ENCODE data around the gene TSHZ3. TPM values are rescaled to one million over a fixed set of nuclear protein-coding genes. Genes with fewer than 3 reads are reported as not detected.

TSHZ3 gene
- total and polyA plus RNA-seq, 9 of the 15 experiments (the other 6 are each of a cell fraction or from before 2014, with no cell fraction given) = 0.03 to 0.13 (median 0.05) TPM; not detected in 5

DNA sequence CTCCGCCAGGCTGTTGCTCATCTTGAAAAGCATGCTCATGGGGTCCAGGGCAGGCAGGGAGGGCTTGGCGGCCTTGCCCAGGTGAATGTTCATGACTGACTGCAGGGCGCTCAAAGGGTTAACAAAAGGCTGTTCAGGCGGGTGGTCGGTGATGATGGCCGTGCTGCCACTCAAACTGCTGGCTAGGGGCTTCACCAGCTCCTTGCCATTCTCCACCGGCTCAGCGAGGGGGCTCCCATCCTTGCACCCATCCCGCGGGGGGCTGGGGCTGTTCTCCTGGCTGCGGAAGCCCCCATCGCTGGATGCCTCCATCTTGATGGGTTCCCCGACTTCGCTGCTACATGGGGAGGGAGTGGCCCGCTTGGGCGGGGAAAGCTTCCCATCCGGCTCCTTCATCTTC lies 71.7 kb downstream of the TSHZ3 start:
- in situ Hi-C loops (cut with MboI) = no loop called here

More for the DNA sequence above, 71.7 kb downstream of the TSHZ3 start:
- H3K4me3 ChIP-seq = no peak overlapping the region
- ChIA-PET CTCF (ENCODE audit: low intra/inter-chr PET ratio) (no interaction called here), POLR2A (interaction anchor here (0.6 to 0.9 kb wide), 2 partner anchors 9 to 1427 kb away, joined by 3 read pairs; no protein-coding TSS in a partner anchor)
- H3K36me3 ChIP-seq (ENCODE audit: control insufficient read depth, insufficient read depth, low read length) = no peaks in the 10 kb centered on the region
- no peaks in the 10 kb centered on the region for H3K9me3 ChIP-seq (replicated peaks; ENCODE audit: control insufficient read depth, insufficient read depth, low read depth, low read length)
- H3K9ac ChIP-seq (ENCODE audit: insufficient read depth in 1 of 2, low read depth in 2 of 2, low read length in 2 of 2) = no peak overlapping the region
- BruUV-seq (replicated peaks) = no TSS peak
- FAIRE-seq = no peak
- no peak for ATAC-seq
- no peaks in the 10 kb centered on the region for H3K9me1 ChIP-seq (ENCODE audit: control insufficient read depth, insufficient read depth, low read length)
- H3K27me3 ChIP-seq (ENCODE audit: control insufficient read depth in 2 of 2, insufficient read depth in 2 of 2, low read length in 2 of 2) = peaks cover 36 to 61% of the 10 kb centered on the region in 2 experiments
- no peaks in the 10 kb centered on the region for H3K4me1 ChIP-seq (replicated peaks in 1 of 2; ENCODE audit: control insufficient read depth in 2 of 2, insufficient read depth in 2 of 2, low read length in 2 of 2)
- no peaks in the 10 kb centered on the region for H3K79me2 ChIP-seq (ENCODE audit: control insufficient read depth, insufficient read depth, low read length)
- TF ChIP-seq EP300 (IDR thresholded peaks at IDR 0.05; ENCODE audit: low read length) (no peak), CCAR2 (IDR thresholded peaks at IDR 0.05; ENCODE audit: low read depth, low read length) (no peak), ZNF197 (CRISPR knock-in tag; IDR thresholded peaks at IDR 0.05; ENCODE audit: low read depth) (no peak), CHD2 (IDR thresholded peaks at IDR 0.05; ENCODE audit: low read depth, low read length) (no peak), HNRNPL (IDR thresholded peaks at IDR 0.05; ENCODE audit: low read depth, low read length) (no peak), MAFF (IDR thresholded peaks at IDR 0.05; ENCODE audit: low read length) (no peak), ERF (CRISPR knock-in tag; IDR thresholded peaks at IDR 0.05) (no peak), ILK (tag; IDR thresholded peaks at IDR 0.05; ENCODE audit: borderline replicate concordance, low read depth) (no peak), CBFA2T3 (IDR thresholded peaks at IDR 0.05) (no peak), FUS (optimal IDR thresholded peaks at IDR 0.05; ENCODE audit: low read depth, low read length) (no peak), ZNF384 (IDR thresholded peaks at IDR 0.05; ENCODE audit: low read depth, low read length) (no peak), IRF9 (tag; IDR thresholded peaks at IDR 0.05) (no peak), NR2C1 (IDR thresholded peaks at IDR 0.05) (no peak), NR2C1 (tag; IDR thresholded peaks at IDR 0.05) (no peak), TRIM24 (IDR thresholded peaks at IDR 0.05) (no peak), ZNF551 (CRISPR knock-in tag; IDR thresholded peaks at IDR 0.05) (no peak)
- TF ChIP-seq, protein P1, sequence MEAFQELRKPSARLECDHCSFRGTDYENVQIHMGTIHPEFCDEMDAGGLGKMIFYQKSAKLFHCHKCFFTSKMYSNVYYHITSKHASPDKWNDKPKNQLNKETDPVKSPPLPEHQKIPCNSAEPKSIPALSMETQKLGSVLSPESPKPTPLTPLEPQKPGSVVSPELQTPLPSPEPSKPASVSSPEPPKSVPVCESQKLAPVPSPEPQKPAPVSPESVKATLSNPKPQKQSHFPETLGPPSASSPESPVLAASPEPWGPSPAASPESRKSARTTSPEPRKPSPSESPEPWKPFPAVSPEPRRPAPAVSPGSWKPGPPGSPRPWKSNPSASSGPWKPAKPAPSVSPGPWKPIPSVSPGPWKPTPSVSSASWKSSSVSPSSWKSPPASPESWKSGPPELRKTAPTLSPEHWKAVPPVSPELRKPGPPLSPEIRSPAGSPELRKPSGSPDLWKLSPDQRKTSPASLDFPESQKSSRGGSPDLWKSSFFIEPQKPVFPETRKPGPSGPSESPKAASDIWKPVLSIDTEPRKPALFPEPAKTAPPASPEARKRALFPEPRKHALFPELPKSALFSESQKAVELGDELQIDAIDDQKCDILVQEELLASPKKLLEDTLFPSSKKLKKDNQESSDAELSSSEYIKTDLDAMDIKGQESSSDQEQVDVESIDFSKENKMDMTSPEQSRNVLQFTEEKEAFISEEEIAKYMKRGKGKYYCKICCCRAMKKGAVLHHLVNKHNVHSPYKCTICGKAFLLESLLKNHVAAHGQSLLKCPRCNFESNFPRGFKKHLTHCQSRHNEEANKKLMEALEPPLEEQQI (IDR thresholded peaks at IDR 0.05) = no peak
- TF ChIP-seq, protein P2, sequence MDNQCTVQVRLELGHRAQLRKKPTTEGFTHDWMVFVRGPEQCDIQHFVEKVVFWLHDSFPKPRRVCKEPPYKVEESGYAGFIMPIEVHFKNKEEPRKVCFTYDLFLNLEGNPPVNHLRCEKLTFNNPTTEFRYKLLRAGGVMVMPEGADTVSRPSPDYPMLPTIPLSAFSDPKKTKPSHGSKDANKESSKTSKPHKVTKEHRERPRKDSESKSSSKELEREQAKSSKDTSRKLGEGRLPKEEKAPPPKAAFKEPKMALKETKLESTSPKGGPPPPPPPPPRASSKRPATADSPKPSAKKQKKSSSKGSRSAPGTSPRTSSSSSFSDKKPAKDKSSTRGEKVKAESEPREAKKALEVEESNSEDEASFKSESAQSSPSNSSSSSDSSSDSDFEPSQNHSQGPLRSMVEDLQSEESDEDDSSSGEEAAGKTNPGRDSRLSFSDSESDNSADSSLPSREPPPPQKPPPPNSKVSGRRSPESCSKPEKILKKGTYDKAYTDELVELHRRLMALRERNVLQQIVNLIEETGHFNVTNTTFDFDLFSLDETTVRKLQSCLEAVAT (IDR thresholded peaks at IDR 0.05) = no peak
- TF ChIP-seq, protein P3, sequence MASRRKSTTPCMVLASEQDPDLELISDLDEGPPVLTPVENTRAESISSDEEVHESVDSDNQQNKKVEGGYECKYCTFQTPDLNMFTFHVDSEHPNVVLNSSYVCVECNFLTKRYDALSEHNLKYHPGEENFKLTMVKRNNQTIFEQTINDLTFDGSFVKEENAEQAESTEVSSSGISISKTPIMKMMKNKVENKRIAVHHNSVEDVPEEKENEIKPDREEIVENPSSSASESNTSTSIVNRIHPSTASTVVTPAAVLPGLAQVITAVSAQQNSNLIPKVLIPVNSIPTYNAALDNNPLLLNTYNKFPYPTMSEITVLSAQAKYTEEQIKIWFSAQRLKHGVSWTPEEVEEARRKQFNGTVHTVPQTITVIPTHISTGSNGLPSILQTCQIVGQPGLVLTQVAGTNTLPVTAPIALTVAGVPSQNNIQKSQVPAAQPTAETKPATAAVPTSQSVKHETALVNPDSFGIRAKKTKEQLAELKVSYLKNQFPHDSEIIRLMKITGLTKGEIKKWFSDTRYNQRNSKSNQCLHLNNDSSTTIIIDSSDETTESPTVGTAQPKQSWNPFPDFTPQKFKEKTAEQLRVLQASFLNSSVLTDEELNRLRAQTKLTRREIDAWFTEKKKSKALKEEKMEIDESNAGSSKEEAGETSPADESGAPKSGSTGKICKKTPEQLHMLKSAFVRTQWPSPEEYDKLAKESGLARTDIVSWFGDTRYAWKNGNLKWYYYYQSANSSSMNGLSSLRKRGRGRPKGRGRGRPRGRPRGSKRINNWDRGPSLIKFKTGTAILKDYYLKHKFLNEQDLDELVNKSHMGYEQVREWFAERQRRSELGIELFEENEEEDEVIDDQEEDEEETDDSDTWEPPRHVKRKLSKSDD (conservative IDR thresholded peaks at IDR 0.05; ENCODE audit: low read length) = no peak
- 5% methylated on average over 10 of the region's 17 CpGs for WGBS (ENCODE audit: insufficient coverage, low coverage, missing lambda C conversion rate)
- H4K20me1 ChIP-seq (replicated peaks; ENCODE audit: control insufficient read depth, insufficient read depth, low read length) = no peaks in the 10 kb centered on the region; the same call in none of the 2 replicates
- H3K4me2 ChIP-seq (ENCODE audit: insufficient read depth, low read length) = no peak overlapping the region
- no peak overlapping the region for H3K27ac ChIP-seq (ENCODE audit: extremely low read depth, low read depth, low read length)
- no peak overlapping the region for H2AFZ ChIP-seq (ENCODE audit: low read depth, low read length)
- no peak for DNase-seq (ENCODE audit: extremely low read depth in 1 of 4, low spot score in 3 of 4)
- intact Hi-C loops (cut with micrococcal nuclease) = no loop called here

Measured in K562 (cell line).